WERI-Rb-1 (cell line): ENCODE measurements around the gene TRAPPC6A.

Experiments
- DNase-seq: peaks from one replicate; pipeline ENCODE4 v3.0.0-alpha.2; 2020
- H3K27ac ChIP-seq: fragments of 250-450 bp; sonication (Bioruptor Pico); 2 replicates; pipeline ENCODE4 v1.5.1; 2020; ENCODE audit warnings: mild to moderate bottlenecking, moderate library complexity
- H3K27me3 ChIP-seq: fragments of 250-450 bp; sonication (Bioruptor Pico); 2 replicates; pipeline ENCODE4 v1.5.1; 2021; ENCODE audit warnings: mild to moderate bottlenecking, low read depth, moderate library complexity; ENCODE audit not compliant: insufficient read depth, severe bottlenecking
- H3K36me3 ChIP-seq: fragments of 250-450 bp; sonication (Bioruptor Pico); 2 replicates; pipeline ENCODE4 v1.5.1; 2020; ENCODE audit warnings: mild to moderate bottlenecking, moderate library complexity
- H3K4me3 ChIP-seq: 2 replicates; pipeline ENCODE4 v1.5.1; 2011; ENCODE audit warnings: low read depth, mild to moderate bottlenecking, control low read depth, low read length
- H3K9me3 ChIP-seq: fragments of 250-450 bp; sonication (Bioruptor Pico); 2 replicates; pipeline ENCODE4 v1.5.1; 2021; ENCODE audit warnings: mild to moderate bottlenecking, moderate library complexity; ENCODE audit not compliant: severe bottlenecking
- TF ChIP-seq, protein P1 (sequence below): IDR thresholded peaks from 2 replicates; pipeline ENCODE4 v1.5.1; 2011; ENCODE audit warnings: low read depth, mild to moderate bottlenecking, control low read depth, inconsistent platforms, low read length

Gene TRAPPC6A

DNA sequence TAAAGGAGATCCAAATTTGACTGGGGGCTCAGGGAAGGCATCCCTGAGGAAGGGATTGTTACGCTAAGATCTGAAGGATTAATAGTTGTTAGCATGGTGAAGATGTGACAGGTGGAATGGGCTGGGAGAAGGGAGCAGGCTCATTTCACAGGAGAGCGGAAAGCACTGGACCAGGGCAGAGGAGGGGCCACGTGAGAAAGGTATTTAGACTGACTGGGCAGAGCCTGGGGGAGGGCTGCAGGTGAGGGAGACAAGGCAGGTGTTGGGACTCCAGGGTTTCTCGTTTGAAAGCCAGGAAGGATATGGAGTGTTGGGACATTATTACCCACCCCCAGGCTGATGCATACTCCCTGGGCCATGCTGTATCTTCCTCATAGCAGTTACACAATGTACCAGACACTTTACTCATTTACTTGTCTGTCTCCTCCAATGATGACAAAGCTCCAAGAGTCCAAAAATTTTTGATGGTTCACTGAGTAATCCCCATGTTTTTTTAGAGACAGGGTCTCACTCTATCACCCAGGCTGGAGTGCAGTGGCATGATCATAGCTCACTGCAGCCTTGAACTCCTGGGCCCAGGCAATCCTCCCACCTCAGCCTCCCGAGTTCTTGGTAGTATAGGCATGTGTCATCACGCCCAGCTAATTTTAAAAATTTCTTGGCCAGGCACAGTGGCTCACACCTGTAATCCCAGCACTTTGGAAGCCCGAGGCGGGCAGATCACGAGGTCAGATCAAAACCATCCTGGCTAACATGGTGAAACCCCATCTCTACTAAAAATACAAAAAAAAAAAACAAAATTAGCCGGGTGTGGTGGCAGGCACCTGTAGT, 2.3 kb downstream of the TRAPPC6A start:
- Histone ChIP-seq H3K36me3 (no peaks in the 10 kb centered on the region), H3K27ac (no peak overlapping the region), H3K27me3 (no peaks in the 10 kb centered on the region), H3K4me3 (no peak overlapping the region), H3K9me3 (no peaks in the 10 kb centered on the region)
- no peak for DNase-seq
- TF ChIP-seq, protein P1, sequence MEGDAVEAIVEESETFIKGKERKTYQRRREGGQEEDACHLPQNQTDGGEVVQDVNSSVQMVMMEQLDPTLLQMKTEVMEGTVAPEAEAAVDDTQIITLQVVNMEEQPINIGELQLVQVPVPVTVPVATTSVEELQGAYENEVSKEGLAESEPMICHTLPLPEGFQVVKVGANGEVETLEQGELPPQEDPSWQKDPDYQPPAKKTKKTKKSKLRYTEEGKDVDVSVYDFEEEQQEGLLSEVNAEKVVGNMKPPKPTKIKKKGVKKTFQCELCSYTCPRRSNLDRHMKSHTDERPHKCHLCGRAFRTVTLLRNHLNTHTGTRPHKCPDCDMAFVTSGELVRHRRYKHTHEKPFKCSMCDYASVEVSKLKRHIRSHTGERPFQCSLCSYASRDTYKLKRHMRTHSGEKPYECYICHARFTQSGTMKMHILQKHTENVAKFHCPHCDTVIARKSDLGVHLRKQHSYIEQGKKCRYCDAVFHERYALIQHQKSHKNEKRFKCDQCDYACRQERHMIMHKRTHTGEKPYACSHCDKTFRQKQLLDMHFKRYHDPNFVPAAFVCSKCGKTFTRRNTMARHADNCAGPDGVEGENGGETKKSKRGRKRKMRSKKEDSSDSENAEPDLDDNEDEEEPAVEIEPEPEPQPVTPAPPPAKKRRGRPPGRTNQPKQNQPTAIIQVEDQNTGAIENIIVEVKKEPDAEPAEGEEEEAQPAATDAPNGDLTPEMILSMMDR, result no peak

DNA sequence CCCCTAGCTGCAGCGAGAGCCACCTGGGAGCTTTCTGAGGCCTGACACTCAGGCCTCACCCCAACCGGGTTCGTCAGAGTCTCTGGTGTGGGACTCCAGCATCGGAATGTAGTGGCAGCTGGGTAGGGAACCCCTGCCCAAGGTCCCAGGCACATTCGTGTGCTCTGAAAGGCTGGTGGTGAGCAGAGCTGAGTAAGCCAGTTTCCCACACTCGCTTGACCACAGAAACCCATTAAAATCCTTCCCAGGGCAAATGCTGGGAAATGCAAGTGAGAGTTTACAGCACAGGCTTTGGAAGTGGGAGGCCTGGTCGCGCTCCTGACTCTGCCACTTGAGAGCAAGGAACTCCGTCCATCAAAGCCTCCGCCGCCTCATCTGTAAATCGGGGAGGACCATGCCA, 4.2 kb downstream of the TRAPPC6A start:
- Histone ChIP-seq H3K4me3 (no peak overlapping the region), H3K9me3 (no peaks in the 10 kb centered on the region), H3K27ac (no peak overlapping the region), H3K27me3 (no peaks in the 10 kb centered on the region), H3K36me3 (no peaks in the 10 kb centered on the region)
- TF ChIP-seq, protein P1, result no peak
- DNase-seq, result no peak

DNA sequence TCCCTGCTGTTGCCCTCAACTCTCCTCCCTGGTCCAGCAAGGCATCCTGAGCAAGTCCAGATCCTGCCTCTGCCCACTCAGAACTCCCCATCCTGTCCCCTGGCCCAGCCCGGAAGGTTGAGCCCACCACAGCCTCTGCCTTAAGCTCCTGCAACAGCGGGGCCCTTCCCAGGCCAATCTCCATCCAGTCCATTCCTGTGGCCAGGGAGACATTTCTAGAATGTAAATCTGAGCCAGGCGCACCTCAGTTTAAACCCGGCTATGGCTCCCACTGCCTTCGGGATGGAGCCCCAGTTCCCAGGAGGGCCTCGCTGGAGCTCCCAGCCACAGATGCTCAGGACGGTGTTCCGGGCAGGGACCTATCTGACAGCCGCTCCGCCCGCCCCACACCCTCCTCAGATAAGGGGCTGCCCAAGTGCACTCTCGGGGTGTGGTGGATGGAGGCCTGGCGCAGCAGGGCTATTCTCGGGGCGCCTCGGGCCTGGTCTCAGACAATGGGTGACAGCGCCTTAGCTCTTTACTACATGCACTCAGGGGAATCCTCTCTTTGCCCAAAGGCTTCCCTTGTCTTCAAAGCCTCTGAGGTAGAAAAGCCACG, 5.3 kb downstream of the TRAPPC6A start:
- no peaks in the 10 kb centered on the region for H3K36me3 ChIP-seq
- no peak for DNase-seq
- TF ChIP-seq, protein P1, result no peak
- no peak overlapping the region for H3K4me3 ChIP-seq
- H3K9me3 ChIP-seq, result no peaks in the 10 kb centered on the region
- H3K27ac ChIP-seq, result no peak overlapping the region
- no peaks in the 10 kb centered on the region for H3K27me3 ChIP-seq

DNA sequence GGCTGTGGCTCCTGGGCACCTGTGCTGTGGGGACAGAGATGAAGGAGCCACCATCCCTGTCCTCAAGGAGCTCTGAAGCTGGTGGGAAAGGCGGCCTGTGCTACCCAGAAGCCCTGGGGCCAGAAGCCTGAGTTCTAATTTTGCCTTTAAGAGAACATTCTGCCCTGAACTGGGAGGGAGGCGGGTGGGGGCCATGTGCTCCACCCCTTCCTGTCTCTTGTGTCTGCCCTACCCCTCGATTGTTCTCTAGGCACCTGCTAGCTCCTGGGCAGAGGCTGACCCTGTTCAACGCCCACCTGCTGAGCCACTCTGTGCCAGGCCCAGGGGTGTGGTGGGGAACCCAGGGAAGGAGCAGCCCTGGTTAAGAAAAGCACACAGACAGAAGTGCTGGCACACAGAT, 5.9 kb downstream of the TRAPPC6A start:
- no peaks in the 10 kb centered on the region for H3K27me3 ChIP-seq
- TF ChIP-seq, protein P1, result no peak
- H3K36me3 ChIP-seq, result no peaks in the 10 kb centered on the region
- H3K9me3 ChIP-seq, result no peaks in the 10 kb centered on the region
- no peak for DNase-seq
- H3K4me3 ChIP-seq, result no peak overlapping the region
- no peak overlapping the region for H3K27ac ChIP-seq

DNA sequence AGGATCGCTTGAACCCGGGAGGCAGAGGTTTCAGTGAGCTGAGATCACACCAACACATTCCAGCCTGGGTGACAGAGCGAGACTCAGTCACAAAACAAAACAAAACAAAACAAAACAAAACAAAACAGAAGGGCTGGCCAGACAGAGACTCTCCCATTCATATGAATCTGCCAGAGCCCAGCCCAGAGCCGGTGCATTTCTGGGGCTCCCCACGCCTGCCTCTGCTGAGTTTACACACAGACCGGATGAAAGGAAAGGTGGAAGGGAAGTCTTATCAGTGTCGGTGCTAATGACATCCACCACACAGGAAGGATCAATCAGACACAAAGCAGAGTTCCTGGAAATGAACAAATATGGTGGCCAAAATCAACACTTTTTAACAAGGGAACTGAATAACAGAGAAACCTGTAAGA, 6.8 kb downstream of the TRAPPC6A start:
- Histone ChIP-seq H3K36me3 (no peaks in the 10 kb centered on the region), H3K9me3 (no peaks in the 10 kb centered on the region), H3K27me3 (no peaks in the 10 kb centered on the region), H3K4me3 (no peak overlapping the region), H3K27ac (no peak overlapping the region)
- TF ChIP-seq, protein P1, result no peak
- no peak for DNase-seq
